GM18858 (cell line): Measurements from ENCODE around the gene DCAF17.
"Not testable (repeated sequence)": the region's sequence is repeated elsewhere in the genome, so short reads cannot be mapped to it uniquely, and the experiment has no call there.

Source experiments
- ATAC-seq: cut with Tn5 transposase; IDR thresholded peaks from one replicate; pipeline ENCODE4 v1.9.1; 2021; ENCODE audit not compliant: unreplicated experiment

DCAF17 gene

DNA sequence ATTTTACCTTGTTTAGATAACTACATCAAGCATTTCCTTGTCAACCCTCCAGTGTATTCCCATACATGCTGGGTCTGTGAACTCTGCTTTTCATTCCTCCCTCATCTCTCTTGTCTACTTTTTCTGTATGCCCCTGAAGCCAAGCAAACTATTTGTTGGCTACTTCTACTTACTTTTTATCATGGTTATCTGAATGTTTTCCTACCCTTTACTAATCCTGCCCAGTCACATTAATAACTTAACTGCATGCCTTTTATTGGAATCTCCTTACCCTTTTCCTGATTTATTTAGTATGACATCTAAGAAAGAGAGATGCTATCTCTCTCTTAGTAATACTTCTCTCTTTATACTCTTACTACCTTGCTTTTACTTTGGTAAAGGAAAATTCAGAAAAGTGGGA is 17.0 kb downstream of the DCAF17 start:
- no peak for ATAC-seq

DNA sequence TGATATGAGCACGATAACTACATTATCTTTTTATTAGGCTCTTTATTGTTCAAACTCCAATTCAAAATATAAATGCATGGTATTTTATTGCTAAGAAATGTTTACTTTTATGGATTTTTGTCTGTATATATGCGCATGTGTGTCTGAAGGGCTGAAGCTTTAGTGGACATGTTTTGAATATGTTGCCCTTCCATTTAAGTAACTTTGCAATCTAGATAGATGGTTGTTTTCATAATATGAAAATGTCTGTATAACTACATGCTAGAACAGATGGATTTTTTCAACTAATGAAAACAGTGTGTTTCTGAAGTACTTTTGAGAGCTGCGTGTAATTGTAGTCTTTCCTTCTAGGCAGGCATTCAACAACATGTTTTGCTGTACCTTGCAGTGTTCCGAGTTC is 18.7 kb downstream of the DCAF17 start:
- no peak for ATAC-seq

DNA sequence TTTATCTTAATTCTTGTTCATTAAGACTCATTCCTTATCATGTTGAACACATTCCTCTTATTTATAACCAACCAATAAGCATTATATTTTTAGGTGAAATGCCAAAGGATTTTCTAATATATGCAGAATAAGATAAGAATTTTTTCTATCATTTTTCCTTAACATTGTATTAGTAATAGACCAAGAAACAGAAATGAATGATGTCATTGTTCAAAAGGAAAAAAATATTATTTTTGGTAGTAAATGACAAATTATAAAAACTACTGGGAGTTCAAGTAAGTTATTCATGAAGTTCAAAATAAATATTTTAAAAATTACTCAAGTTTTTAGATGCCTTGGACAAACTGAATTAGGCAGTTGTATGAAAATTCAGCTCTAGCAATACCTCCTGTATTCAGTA is 25.5 kb downstream of the DCAF17 start:
- ATAC-seq, result no peak

DNA sequence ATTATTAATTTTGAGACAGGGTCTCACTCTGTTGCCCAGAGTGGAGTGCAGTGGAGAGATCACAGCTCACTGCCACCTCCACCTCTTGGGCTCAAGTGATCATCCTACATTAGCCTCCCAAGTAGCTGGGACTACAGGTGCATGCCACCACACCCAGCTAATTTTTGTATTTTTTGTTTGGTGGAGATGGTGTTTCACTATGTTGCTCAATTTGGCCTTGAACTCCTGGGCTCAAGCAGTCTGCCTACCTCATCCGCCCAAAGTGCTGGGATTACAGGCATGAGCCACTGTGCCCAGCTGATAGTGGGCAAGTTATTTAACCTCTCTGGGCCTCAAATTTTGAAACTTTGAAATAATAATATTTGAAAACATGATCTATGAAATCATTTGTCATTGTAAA is 26.5 kb downstream of the DCAF17 start:
- ATAC-seq, result no peak

DNA sequence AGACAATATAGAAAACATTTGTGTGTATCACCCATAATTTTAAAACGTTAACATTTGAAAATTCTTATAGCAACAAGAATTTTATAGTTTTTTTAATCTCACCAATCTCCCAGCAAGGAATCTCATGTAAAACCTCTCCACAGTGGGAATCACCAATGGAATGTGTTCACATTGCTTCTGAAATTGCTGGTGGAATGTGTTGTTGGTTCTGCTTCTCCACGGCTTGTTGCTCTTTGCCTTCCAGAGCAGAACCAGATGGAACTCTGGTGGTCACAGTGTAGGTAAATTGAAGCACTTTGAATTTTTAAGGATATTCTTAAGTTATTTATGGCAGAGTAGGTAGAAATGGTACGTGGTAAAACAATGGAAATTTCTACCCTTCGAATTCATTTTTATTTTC is 35.1 kb downstream of the DCAF17 start:
- no peak for ATAC-seq

DNA sequence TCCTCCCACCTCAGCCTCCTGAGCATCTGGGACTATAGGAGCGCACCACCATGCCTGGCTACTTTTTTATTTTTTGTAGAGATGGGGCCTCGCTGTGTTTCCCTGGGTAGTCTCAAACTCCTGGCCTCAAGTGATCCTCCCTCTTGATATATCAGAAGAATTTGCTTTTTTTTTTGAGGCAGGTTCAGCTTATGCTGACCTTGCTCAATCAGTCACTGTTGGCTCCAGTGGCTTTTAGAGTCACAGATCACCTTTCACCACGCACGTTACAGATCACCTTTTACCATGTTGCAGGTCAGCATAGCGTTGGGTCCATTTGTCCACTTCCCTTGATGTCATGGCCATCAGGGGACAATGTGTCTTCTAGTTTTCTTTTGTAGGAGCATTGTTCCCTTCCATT is 36.1 kb downstream of the DCAF17 start:
- ATAC-seq, result no peak

DNA sequence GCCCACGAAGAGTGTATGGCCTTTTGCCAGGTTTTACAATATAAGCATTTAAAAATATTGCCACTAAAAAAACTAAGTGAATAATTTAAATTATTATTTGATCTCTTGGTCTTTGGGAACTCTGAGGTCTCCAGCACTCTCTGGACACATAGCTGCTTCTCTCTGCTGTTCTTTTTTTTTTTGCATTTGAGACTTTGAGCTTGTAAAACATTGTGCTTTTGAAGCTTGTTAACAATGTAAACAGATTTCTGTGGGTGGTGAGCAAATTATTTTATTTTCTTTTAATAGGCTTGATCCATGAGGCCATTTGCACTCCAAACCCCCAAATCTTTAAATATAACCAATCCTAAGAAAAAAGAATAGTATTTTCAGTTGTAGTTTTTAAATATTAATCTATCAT is 42.0 kb downstream of the DCAF17 start:
- ATAC-seq, result no peak

DNA sequence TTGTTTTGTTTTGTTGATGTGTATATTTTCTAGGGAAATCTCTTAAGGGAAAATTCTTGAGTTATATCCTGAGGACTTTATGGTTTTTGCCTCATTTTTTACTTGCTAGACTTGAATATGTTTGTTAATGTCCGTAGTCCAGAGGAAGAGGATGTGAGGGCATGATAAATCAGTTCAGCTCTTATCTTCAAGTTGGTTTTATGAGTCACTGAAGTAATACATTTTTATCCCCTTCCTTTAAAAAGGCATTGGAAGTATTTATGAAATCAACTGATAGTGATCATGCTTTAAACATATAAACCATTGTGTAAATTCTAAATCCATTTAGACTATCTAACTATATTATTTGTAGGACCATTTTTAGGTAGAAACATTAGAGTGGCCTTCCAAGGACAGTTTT is 44.3 kb downstream of the DCAF17 start:
- ATAC-seq, result no peak

DNA sequence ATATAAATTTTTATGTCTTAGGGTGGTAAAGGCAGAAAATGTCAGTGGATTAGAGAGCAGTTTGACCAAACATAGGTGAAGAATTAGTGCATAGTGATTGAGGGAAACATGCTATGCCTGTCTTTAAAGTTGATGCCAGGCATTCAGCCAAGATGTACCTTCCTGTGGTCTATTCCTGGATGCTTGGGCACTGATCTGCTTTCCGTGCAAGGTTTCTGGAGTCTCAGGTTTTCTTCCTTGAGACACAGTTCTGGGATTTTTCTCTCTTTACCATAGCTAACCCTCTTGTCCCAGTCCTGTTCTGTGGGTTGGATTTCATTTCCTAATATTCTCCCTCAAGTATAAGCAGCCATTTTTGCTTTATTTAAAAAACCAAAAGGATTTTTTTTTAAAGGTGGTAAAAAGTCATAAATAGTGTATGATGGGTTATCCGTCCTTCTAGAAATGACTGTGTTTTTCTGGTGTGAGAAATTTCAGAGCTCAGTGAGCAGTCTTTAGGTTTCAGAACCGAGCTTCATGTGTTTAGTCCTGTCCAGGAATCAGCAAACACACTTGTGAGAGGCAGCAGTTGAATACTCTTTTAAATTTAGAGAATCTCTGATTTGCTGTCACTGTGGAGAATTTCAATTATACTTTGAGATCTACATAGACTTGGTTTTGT is 45.3 kb downstream of the DCAF17 start:
- peak; percentile 56 for ATAC-seq

DNA sequence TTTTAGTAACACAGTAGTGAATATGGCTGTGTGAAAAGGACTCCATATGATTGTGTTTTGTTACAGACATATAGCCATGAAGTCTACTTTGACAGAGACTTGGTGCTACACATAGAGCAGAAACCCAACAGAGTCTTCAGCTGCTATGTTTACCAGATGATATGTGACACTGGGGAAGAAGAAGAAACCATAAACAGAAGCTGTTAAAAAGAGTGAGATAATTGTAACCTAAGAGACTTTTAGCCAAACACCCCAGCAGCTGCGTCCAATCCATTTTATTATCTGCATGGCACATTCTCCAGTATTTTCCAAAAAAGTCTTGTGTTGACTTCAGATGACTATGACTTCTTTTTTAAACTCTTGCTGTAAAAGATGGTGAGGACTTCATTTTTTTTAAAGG is 46.9 kb downstream of the DCAF17 start:
- no peak for ATAC-seq

DNA sequence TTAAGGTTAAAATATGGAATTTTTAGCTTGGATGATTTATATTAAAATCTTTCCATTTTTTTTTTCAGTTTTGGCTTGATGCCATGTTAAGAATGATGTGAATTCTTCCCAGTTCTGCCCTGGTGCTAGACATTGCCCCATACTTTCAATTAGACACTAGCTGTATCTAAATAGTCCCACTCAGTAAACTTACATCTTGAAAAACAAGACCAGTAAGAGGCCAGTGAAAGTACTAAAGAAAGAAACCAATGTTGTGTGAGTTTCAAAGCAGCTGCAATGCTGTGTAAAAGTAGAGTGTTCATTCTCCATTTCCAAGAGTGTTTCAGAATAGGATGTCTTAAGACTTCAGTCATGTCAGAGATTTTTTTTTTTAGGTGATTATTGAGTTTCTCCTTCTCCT is 48.3 kb downstream of the DCAF17 start:
- ATAC-seq, result no peak

DNA sequence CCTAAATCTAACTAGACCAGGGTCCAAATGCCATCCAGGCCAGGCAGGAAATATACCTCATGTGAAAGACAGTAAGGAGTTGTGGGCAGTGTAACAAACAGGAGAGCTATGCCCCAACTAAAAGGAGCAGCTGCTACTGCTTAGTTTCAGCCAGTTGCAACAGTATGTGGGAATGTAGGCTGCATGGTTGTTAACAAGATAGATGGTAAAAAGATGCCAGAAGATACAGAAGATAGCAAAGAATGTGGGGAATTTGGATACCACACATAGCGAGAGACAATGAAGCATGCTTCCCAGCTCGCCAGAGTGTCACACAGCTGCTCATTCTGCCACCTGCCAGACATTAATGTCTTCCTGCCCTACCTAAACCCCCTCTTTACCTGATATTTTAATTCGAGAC is 48.9 kb downstream of the DCAF17 start:
- ATAC-seq, result no peak

DNA sequence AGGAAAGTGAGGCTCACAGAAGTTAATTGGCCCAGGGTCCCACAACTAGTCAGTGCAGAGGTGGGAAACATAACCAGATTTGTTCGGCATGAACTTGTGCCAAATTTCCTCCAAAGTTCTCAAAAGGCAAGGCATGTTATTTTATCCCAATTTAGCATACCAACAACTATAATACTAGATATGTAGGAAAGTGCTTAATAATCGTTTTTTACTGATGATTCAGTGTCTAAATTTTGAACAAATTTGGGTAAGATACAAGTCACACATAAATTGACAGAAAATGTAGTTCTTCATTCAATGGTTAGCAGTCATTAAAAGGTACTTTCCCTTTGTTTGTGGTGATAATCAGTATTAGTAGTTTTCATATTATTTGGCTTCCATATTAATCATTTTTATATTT is 49.8 kb downstream of the DCAF17 start:
- no peak for ATAC-seq

DNA sequence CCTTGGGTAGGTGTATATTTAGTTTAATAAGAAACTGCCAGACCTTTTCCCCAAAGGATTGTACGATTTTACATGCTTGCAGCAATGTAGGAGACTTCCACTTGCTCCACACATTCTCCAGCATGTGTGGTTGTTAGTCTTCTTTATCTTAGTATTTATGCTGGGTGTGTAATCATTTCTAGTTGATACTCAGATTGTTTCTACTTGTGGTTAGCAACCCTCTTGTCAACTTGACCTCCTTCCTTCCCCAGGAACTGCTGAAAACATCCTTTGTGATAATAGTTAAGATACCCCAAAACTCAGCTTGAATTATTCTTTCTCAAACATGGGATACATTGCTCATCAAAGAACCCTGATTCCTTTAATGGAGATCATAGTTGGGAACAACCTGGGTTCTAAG is 51.1 kb downstream of the DCAF17 start:
- no peak for ATAC-seq

DNA sequence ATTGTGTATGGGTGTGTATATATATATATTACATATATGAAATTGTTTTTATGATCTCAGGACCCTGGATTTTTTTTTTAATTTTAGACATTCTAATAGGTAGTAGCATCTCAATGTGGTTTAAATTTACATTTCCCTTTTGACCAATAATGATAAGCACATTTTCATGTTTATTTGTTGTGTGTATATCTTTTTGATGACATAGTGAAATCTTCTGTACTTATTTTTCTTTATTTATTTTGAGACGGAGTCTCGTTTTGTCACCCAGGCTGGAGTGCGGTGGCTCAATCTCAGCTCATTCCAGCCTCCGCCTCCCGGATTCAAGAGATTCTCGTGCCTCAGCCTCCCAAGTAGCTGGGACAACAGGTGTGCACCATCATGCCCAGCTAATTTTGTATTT is 53.2 kb downstream of the DCAF17 start:
- no peak for ATAC-seq

DNA sequence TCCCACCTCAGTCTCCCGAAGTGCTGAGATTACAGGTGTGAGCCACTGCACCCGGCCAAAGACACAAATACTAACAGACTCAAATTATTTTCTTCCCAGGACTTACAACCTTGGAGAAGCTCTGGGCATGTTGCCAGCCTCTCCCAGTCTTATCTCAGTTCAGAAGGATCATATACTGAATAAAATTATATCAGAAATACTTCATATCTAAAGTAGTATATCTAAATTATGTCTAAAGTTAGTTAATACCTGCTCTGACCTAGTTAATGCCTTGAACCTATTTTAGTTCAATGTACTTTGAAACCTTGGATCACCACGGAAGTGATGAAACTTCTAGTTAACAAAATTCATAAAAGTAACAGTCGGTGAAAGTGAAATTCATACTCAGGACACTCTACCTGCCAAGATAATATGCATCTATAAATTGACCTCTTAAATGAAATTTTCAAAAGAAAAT is 53.8 kb downstream of the DCAF17 start:
- no peak for ATAC-seq

DNA sequence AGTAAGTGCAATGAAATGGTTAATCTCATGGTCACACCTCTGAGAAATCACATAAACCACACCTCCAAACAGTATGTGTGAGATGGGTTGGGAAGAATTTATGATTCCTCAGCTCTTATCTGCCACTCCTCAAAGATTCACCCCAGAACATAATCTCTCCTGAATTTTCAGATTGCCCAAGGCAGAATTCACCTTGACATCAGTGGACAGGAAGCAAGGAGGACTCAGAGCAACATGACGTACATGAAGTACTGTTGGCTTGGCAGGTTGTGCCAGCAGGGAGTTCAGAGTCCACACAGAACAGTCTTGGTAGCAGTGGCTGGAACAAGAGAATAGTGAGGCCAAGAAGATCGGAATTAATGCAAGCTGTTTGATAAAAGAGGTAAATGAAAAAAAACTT is 56.6 kb downstream of the DCAF17 start:
- no peak for ATAC-seq

DNA sequence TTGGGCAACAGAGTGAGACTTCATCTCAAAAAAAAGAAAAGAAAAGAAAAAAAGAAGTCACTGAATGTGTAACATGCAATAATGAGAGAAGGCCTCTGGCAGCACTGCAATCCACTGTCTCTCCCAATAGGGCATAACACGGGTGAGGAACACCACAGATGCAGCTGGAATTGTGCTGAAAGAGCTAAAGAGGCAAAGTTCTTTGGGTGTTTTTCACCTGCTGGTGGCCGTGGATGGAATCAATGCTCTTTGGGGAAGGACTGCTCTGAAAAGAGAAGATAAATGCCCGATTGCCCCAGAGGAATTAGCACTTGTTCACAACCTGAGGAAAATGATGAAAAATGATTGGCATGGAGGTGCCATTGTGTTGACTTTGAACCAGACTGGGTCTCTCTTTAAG is 57.3 kb downstream of the DCAF17 start:
- ATAC-seq, result no peak

DNA sequence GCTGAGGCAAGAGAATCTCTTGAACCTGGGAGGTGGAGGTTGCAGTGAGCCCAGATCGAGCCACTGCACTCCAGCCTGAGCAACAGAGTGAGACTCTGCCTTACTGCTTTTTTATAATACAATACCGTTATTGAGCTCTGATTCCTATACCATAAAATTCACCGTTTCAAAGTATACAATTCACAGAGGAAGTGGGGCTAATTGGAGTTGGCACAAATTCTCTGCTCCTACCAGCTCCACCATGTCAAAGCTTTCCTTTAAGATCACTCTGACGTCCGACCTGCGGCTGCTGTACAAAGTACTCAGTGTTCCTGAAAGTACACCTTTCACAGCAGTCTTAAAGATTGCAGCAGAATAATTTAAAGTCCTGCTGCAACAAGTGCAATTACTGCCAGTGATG is 58.6 kb downstream of the DCAF17 start:
- ATAC-seq, result no peak

DNA sequence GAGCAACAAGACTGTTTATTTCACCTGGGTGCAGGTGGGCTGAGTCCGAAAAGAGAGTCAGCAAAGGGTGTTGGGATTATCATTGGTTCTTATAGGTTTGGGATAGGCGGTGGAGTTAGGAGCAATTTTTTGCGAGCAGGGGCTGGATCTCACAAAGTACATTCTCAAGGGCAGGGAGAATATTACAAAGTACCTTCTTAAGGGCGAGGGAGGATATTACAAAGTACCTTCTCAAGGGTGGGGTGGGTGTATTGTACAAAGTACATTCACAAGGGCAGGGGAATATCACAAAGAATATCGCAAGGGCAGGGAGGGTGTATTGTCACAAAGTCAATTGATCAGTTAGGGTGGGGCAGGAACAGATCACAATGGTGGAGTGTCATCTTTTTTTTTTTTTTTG is 63.6 kb downstream of the DCAF17 start:
- not testable (repeated sequence) for ATAC-seq

DNA sequence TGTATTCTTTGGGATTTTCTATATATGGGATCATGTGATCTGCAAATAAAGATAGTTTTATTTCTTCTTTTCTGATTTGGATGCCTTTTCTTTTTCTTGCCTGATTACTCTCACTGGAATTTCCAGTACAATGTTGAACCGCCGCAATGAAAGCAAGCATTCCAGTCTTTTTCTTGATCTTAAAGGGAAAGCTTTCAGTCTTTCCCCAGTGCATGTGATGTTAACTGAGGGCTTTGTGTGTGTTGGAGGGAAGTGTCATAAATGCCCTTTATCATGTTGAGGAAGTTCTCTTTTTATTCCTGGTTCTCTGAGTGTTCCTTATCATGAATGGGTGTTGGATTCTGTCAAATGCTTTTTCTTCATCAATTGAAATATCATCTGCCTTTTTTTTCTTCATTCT is 71.3 kb downstream of the DCAF17 start:
- ATAC-seq, result no peak

DNA sequence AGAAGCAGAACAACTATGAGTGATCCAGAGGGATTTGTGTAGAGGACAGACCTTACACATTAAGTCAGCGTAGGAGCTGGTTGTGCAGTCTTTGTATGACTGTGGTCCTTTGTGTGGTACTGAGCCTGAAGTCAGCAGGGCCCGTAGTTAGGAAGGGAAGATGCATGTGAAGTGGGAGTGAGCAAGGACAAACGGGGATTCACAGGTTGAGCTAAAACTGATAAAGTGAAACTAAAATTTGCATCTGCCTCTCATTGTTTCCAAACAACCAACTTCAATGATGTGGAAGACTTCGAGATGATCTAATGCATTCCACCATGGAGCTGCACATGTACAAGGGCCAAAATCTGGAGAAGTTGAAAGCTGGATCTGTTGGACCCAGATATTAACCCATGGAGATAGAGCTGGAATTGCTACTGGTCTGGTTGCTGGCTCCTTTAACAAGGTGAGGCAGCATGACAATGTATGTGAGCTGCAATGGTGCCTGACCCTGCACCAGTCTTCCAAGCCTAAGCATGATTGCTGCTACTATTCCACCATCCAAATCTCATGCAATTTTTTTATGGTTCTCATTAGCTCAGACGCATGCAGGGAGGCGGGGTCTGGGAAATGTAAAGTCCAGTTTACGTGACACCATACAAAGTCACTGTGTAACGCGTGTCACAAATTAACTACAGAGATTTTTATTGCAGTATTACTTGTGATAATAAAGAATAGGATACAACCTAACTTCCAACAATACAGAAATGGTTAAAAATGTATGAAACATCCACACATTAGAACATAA is 76.1 kb downstream of the DCAF17 start:
- ATAC-seq, result peak; percentile 65

DNA sequence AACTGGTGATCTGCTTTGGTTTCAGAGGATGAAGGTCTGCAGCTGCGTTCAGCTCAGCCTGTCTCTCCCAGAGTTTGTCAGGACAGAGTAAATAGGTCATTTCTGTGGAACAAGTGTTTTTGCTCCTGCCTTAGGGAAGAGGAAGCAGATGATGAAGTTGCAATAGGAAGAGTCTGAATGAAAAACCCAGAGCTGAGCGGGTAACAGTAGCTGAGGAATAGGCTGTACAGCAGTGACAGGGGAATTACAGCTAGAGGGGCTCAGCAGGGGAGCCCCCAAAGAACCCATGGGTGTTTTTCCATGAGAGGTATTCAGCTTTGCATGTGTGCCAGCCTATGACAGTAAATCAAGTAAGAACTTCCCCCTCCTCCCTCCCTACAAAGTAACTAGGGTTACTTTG is 78.0 kb downstream of the DCAF17 start:
- ATAC-seq, result no peak
